Stimulated activated CD4-positive, alpha-beta T cell treated with anti-CD3 and anti-CD28 coated beads, TNF-alpha, amount 100 ng/mL, for 24 hours (primary cell): ENCODE results near the gene XYLT1.
"Not testable (repeated sequence)": the region's sequence is repeated elsewhere in the genome, so short reads cannot be mapped to it uniquely, and the experiment has no call there.

ENCODE experiments used
- DNase-seq, 3 experiments: peaks; one replicate each; pipeline ENCODE4 v3.0.0-alpha.2; 2020; ENCODE audit warnings: low read depth in 3 of 3

Gene XYLT1

GRCh38 chr16:17306745-17307144, 164.0 kb downstream of the XYLT1 start:
- no peak for DNase-seq

DNA sequence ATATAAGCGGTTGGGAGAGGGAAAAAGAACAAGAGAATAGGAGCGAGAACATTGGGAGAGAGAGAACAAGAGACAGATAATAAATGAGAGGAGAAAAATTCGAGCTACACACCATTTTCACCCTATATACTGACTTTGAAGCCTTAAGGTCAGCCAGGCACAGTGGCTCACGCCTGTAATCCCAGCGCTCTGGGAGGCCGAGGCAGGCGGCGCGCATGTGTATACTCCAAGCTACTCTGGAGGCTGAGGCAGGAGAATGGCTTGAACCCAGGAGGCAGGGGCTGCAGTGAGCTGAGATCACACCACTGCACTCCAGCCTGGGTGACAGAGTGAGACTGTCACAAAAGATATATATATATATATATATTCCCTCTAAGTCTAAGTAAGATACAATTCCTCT, 164.5 kb downstream of the XYLT1 start:
- DNase-seq: not testable (repeated sequence)

DNA sequence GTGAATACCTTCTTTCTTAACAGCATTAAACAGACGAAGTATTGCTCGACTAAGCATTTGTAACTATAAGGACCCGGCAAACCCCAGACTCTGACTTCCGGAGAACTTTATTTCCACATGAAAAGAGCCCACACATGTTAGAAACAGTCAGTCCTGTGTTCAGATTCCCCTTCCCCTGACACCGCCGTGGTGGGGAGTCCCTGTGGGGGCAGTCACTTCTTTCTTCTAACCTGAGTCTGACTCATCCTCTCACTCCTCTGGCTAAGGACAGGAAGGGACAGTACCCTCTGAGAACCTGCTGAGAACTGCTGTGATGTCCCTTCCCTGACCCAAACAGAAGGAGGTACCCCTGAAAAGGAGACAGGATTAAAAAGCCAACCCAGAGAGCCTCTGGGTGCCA, 165.1 kb downstream of the XYLT1 start:
- peak; percentile 1 to 31 (median 6) for DNase-seq

GRCh38 chr16:17304491-17305119, 166.2 kb downstream of the XYLT1 start:
- DNase-seq: no peak

DNA sequence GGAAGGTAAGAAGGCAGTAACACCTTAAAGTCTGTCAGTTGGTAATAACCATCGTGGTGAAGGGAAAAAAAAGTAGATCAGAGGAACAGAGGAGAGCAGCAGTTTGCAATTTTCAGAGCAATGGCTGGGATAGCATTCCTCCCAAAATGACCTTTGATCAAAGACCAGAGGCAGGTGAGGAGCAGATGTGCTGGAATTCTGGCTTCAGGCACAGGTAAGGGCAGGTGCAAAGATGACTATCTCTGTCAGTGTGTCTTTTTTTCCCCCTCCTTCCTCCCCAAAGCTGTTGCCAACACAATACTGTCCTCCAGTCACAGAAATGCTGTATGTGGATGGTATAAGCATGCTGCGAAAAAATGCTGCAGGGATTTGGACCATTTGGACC, 166.7 kb downstream of the XYLT1 start:
- DNase-seq: no peak

- no peak for DNase-seq
Measured at GRCh38 chr16:17303101-17303500, 167.7 kb downstream of the XYLT1 start.

- no peak for DNase-seq
Measured at GRCh38 chr16:17302620-17303019, 168.1 kb downstream of the XYLT1 start.

DNA sequence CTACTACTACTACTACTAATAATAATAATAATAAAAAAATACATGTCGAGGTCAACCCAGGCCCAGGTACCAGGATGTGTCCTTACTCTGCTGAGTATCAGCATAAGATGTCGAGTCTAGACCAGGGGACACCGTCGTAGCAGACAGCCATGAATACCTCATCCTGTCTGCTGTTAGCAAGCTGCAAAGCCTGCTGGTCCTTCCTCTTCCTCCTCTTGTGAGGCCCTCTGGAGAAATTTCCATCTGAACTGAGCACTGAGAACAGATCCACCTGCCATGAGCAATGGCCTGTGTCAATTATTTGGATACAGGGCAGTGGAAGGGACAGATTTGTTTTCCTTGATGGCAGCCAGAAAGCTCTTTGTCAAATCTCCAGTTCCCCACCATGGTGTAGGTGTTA, 168.5 kb downstream of the XYLT1 start:
- no peak for DNase-seq

DNA sequence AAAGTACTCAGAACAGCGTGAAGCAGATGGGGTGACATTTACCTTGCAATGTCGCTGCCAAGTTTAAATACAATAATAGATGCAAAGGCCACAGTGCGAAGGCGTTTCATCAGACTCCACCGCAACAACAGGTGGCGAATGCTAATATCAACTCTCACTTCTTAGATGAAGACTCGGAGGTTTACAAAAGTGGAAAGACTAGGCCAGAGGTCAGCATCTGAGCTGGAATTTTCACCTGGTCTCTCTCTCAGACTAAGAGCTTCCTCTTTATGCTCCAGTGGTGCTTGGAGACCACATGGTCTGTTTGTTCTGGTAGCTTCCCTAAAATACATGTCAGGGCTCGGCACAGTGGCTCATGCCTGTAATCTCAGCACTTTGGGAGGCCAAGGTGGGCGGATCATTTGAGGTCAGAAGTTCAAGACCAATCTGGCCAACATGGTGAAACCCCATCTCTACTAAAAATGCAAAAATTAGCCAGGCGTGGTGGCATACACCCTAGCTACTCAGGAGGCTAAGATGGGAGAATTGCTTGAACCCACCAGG, 169.1 kb downstream of the XYLT1 start:
- DNase-seq: no peak

GRCh38 chr16:17301184-17301583, 169.6 kb downstream of the XYLT1 start:
- no peak for DNase-seq

GRCh38 chr16:17299790-17300189, 171.0 kb downstream of the XYLT1 start:
- no peak for DNase-seq

GRCh38 chr16:17298238-17298637, 172.5 kb downstream of the XYLT1 start:
- DNase-seq: no peak

- DNase-seq: no peak
Measured at GRCh38 chr16:17296431-17296830, 174.3 kb downstream of the XYLT1 start.

- no peak for DNase-seq
Measured at GRCh38 chr16:17295948-17296347, 174.8 kb downstream of the XYLT1 start.

DNA sequence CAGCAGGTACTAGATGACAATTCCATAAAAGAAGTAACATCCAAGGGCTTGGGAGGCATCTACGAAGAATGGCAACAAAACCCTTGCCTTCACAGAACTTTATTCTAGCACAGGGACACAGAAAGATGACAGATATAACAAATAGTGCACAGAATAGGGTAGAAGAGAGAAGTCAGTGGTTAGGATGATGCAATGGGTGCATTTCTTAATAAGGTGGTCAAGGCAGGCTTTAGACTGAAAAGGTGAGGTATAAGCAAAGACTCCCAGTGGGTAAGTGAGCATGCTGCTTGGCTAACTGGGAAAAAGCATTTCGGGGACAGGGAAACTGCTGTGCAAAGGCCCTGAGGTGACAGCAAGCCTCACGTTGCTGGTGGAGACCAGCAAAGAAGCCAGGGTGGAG, 175.9 kb downstream of the XYLT1 start:
- no peak for DNase-seq

DNA sequence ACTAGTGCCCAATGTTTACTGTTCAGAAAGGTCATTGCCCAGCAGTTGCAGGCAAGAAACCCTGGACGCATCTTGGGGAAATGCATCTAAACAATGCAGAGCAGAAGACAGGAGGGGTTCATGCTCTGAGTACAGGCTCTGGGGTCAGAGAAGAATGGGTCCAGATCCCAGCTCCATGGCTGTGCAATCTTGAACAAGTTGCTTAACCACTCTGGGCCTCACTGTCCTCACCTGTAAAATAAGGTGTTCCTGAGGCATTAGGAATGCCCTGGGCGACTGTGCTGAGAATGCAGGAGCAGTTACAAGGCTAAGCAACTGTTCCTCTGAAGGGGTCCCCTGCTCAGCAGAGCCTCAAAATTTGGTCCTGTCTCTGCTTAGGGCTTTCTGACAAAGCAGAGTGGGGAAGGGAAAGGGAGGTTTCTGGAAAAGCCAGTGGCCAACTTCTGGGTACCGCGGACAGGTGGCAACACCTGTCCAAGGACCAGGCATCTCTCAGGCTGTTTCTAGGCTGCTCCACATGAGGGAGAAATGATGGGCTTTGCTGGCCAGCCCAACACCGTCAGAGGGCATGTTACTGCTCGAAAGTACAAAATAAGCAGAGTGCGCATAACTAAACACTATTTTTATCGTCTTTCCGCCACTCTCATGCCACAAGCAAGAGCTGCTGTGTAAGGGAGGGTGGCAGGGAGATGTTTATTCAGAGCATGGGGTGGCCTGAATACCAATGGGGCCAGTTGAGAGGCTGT, 176.8 kb downstream of the XYLT1 start:
- DNase-seq: no peak

DNA sequence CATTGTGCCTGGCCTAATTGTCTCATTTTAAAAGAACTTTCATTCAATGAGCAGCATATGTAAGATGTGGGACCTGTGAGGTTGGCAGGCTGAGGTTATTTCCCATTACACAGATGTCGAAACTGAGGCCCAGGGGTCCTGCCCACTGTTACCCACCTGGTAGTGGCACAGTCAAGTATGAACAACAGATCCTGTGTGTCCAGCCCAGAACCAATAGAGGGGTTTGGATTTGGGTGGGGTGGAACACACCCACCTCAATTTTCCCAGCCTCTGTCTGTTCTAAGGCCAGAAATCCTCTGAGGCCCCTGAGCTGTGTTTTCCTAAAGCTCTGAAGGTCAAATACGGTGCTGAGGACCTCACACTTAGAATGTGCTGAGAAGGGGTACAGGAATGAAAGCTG, 179.5 kb downstream of the XYLT1 start:
- no peak for DNase-seq

DNA sequence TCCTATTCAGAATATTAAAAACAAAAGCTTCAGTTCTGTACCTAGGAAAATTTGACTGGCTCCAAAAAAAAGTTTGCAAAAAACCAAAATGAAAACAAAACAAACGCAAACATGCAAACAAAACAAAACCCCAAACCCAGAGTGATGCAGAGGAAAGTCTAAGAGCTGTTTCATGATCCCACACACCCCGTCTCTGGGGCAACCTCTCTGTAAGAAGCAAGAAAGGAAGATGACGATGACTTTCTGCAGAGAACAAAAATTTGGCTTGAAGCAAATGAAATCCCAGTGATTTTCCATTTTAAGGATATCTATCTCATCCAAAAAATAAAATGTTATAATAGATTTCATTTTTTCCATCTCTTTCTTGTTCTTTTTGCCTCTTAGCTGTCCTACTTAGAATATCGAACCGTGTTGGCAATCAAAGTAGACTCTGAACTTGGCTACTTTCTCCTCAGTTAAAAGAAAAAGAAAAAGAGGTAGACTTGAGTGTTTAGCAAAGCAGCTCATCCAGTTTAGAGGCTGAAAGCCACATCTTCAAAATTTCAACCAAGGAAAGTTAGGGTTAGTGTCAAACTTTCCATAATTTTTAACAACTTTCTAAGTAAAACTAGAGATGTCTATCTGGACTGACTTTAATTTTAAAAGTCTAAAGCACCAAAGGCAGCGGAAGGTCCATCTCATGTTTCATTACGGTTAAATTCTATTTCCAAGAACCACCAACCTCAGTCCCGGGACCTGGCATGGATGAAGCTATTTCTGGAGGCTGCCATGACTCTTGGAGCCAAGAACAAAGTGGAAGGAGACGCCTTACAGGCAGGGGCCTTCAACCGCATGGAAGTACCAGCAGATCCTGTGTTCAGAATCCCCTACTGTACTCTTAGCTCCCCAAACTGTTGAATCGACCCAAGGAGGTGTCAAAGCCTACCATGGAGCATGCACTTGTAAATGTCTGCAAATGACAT, 180.8 kb downstream of the XYLT1 start:
- no peak for DNase-seq

DNA sequence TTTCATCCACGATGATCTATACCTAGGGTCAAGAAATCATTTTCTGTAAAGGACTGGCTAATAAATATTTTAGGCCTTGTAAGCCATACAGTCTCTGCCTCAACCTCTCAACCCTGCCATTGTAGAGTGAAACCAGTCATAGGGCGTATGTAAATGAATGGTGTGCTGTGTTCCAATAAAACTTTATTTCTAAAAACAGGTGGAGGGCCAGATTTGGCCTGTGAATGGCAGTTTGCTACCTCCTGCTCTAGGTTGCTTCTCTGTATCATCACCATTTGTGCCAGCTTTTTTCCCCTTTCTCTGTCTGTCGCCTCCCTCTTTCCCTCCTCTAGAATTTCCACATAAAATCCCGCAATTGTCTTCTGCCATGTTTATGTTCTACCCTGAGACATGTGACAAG, 181.7 kb downstream of the XYLT1 start:
- no peak for DNase-seq

DNA sequence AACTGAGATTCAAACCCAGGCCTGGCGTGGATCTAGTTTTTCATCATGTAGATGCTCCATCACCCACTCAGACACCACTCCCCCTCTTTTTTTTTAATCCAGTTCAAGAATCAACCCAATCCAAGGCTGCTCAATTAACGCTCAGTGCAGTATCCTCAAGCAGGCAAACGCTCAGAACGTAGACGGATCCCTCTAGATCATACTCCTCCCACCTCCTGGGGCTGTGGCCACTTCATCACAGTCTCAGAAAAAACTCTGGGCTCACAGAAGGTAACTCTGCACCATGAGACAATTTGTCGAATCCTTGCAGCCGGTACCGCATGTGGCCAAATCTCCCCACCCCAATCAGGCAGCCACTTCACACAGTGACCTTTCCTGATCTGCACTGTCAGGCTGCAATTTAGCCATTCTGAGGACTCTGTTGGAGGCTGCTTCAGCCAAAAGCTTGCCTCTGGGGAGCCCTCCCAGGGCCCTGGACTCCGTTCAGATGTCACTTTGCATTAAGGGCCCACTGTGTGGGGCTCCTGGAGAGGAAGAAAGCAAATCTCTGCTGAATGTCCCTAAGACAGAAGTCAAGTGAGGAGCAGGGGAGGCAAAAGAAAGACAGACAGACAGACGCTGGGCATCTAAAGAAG, 183.5 kb downstream of the XYLT1 start:
- DNase-seq: no peak

GRCh38 chr16:17286443-17286842, 184.3 kb downstream of the XYLT1 start:
- DNase-seq: no peak

GRCh38 chr16:17283016-17283415, 187.7 kb downstream of the XYLT1 start:
- DNase-seq: no peak
